HepG2 (cell line): Measurements from ENCODE around the gene DOCK1. TPM values are rescaled to one million over a fixed set of nuclear protein-coding genes. Genes with fewer than 3 reads are reported as not detected.

Experiments
- ATAC-seq: fragments of 200-7000 bp; cut with Tn5 transposase; 3 replicates; pipeline ENCODE4 v1.9.1; 2020; ENCODE audit warnings: mild to moderate bottlenecking, moderate library complexity
- BruUV-seq: library from RNA; stranded (reverse); fragments of 400-500 nt; replicated peaks from 2 replicates; lab custom pipeline; 2021; lab: Mats Ljungman, UMichigan
- CTCF ChIA-PET: fragments of 300-600 bp; formaldehyde crosslinking; extraction: SDS; loops from one replicate; lab custom pipeline; 2021; ENCODE audit warnings: low total read pairs, inconsistent platforms, low intra/inter-chr PET ratio; lab: Yijun Ruan, JAX
- POLR2A ChIA-PET: fragments of 350-600 bp; sonication (Branson Sonifier 250); formaldehyde crosslinking; loops from one replicate; lab custom pipeline; 2020; ENCODE audit warnings: antibody characterized with exemption, inconsistent platforms; lab: Yijun Ruan, JAX
- DNase-seq: peaks from one replicate; pipeline ENCODE4 v3.0.0-alpha.2; 2015; ENCODE audit warnings: low spot score
- FAIRE-seq: peaks from 3 replicates; lab custom pipeline; 2011; peaks lifted over from hg19 to GRCh38; lab: Jason Lieb, UNC
- H2AFZ ChIP-seq: one replicate; pipeline ENCODE4 v1.6.1; 2011; ENCODE audit warnings: low read length, inconsistent platforms
- H3K27ac ChIP-seq: fragments of 300-600 bp; 3 replicates; pipeline ENCODE4 v1.8.0; 2011; ENCODE audit warnings: mixed run types, mild to moderate bottlenecking, mixed read lengths, low read length, inconsistent platforms; ENCODE audit not compliant: insufficient read depth; ENCODE audit errors: extremely low read length
- H3K27me3 ChIP-seq, 2 experiments: fragments of 200-600 bp in 1 of 2; 2 replicates in 1 of 2; 3 replicates in 1 of 2; pipeline versions ENCODE4 v1.6.0 to v1.8.0; 2011; ENCODE audit warnings: low read length in 2 of 2, mild to moderate bottlenecking in 2 of 2, moderate library complexity in 2 of 2, inconsistent platforms in 1 of 2; ENCODE audit not compliant: insufficient read depth in 2 of 2, control insufficient read depth in 1 of 2
- H3K36me3 ChIP-seq, 2 experiments: fragments of 200-600 bp in 1 of 2; replicated peaks in 1 of 2; 2 replicates in 1 of 2; 3 replicates in 1 of 2; pipeline versions ENCODE4 v1.5.1 to v1.8.0; 2011; ENCODE audit warnings: low read length in 2 of 2, inconsistent platforms in 1 of 2; ENCODE audit not compliant: insufficient read depth in 2 of 2, control insufficient read depth in 1 of 2
- H3K4me1 ChIP-seq: 2 replicates; pipeline ENCODE4 v1.5.1; 2012; ENCODE audit warnings: low read length, inconsistent platforms; ENCODE audit not compliant: insufficient read depth
- H3K4me2 ChIP-seq: 2 replicates; pipeline ENCODE4 v1.6.0; 2011; ENCODE audit warnings: low read depth, low read length, inconsistent platforms
- H3K4me3 ChIP-seq, 3 experiments: fragments of 200-600 bp in 1 of 3; sonication (generic), shearing (Covaris generic) in 1 of 3; replicated peaks in 1 of 3; 2 replicates each; pipeline ENCODE4 v1.5.1; 2011 to 2016; ENCODE audit warnings: low read length in 3 of 3, inconsistent platforms in 2 of 3, low read depth in 2 of 3, mild to moderate bottlenecking in 2 of 3, control low read depth in 1 of 3, mixed read lengths in 1 of 3; ENCODE audit not compliant: insufficient read depth in 1 of 3
- H3K79me2 ChIP-seq: one replicate; pipeline ENCODE4 v1.6.1; 2011; ENCODE audit warnings: low read length, inconsistent platforms; ENCODE audit not compliant: insufficient read depth
- H3K9ac ChIP-seq: 2 replicates; pipeline ENCODE4 v1.6.0; 2011; ENCODE audit warnings: mild to moderate bottlenecking, low read depth, low read length, inconsistent platforms; ENCODE audit not compliant: insufficient read depth
- H3K9me3 ChIP-seq: 2 replicates; pipeline ENCODE4 v1.5.1; 2012; ENCODE audit warnings: mild to moderate bottlenecking, low read length
- H4K20me1 ChIP-seq: 2 replicates; pipeline ENCODE4 v1.6.0; 2011; ENCODE audit warnings: inconsistent platforms, mild to moderate bottlenecking, low read length, moderate library complexity; ENCODE audit not compliant: insufficient read depth
- AGO2 ChIP-seq: fragments of 200-400 bp; formaldehyde crosslinking; optimal IDR thresholded peaks from 2 replicates; pipeline ENCODE3; 2017; ENCODE audit warnings: mild to moderate bottlenecking, low read depth, low read length, moderate library complexity
- CREB1 ChIP-seq, 2 experiments: fragments of 450-650 bp in 1 of 2; IDR thresholded peaks; 2 replicates each; pipeline ENCODE4 v1.6.1; 2016 to 2017; ENCODE audit warnings: control low read depth in 1 of 2, mild to moderate bottlenecking in 1 of 2, missing compliant biosample characterization in 1 of 2, missing genetic modification characterization in 1 of 2
- CSRNP2 ChIP-seq: sonication (generic); formaldehyde crosslinking; conservative IDR thresholded peaks from 2 replicates; pipeline ENCODE4 v1.8.0; 2022; ENCODE audit warnings: low read depth, missing genetic modification reagents
- ETS1 ChIP-seq: sonication (generic); formaldehyde crosslinking; IDR thresholded peaks from 2 replicates; pipeline ENCODE4 v1.4.0; 2020; ENCODE audit warnings: missing genetic modification reagents
- GABPA ChIP-seq, 2 experiments: IDR thresholded peaks; 2 replicates each; pipeline ENCODE4 v1.6.1; 2011 to 2016; ENCODE audit warnings: low read depth in 2 of 2, low read length in 1 of 2, missing biosample characterization in 1 of 2, missing genetic modification characterization in 1 of 2
- HDAC6 ChIP-seq: fragments of 200-600 bp; sonication (generic); IDR thresholded peaks from 2 replicates; pipeline ENCODE4 v1.7.0; 2017; ENCODE audit warnings: mild to moderate bottlenecking, antibody characterized with exemption, low read length, low read depth
- HMG20A ChIP-seq: IDR thresholded peaks from 2 replicates; pipeline ENCODE4 v1.6.1; 2016; ENCODE audit warnings: borderline replicate concordance
- HNRNPUL1 ChIP-seq: fragments of 200-400 bp; formaldehyde crosslinking; IDR thresholded peaks from 2 replicates; pipeline ENCODE4 v1.6.1; 2017; ENCODE audit warnings: low read depth, mild to moderate bottlenecking, low read length, moderate library complexity
- HOXA9 ChIP-seq: sonication (generic); formaldehyde crosslinking; IDR thresholded peaks from 2 replicates; pipeline ENCODE4 v1.8.1; 2022; ENCODE audit warnings: missing genetic modification reagents, mild to moderate bottlenecking, moderate library complexity, borderline replicate concordance
- PRMT3 ChIP-seq: sonication (generic); formaldehyde crosslinking; IDR thresholded peaks from 2 replicates; pipeline ENCODE4 v1.8.1; 2022; ENCODE audit warnings: low read depth, mild to moderate bottlenecking, moderate library complexity, missing genetic modification reagents, borderline replicate concordance
- ZBTB44 ChIP-seq: sonication (generic); formaldehyde crosslinking; IDR thresholded peaks from 2 replicates; pipeline ENCODE4 v1.4.0; 2020; ENCODE audit warnings: missing genetic modification reagents
- ZMYM4 ChIP-seq: sonication (generic); formaldehyde crosslinking; IDR thresholded peaks from 2 replicates; pipeline ENCODE4 v1.8.1; 2023; ENCODE audit warnings: mild to moderate bottlenecking, missing genetic modification reagents
- ZNF329 ChIP-seq: sonication (generic); formaldehyde crosslinking; IDR thresholded peaks from 2 replicates; pipeline ENCODE4 v1.9.0; 2021; ENCODE audit warnings: low read depth, mild to moderate bottlenecking, missing genetic modification reagents
- ZNF558 ChIP-seq: sonication (generic); formaldehyde crosslinking; IDR thresholded peaks from 2 replicates; pipeline ENCODE4 v1.9.0; 2022; ENCODE audit warnings: mild to moderate bottlenecking, missing genetic modification reagents, borderline replicate concordance
- ZNF749 ChIP-seq: sonication (generic); formaldehyde crosslinking; IDR thresholded peaks from 2 replicates; pipeline ENCODE4 v1.8.0; 2022; ENCODE audit warnings: mild to moderate bottlenecking, missing genetic modification reagents, moderate library complexity, borderline replicate concordance
- WGBS: methylation state at CpG from one replicate; pipeline ENCODE4 v1.1.6; 2017; ENCODE audit warnings: low lambda C conversion rate; 5-methylcytosine and 5-hydroxymethylcytosine counted together
- in situ Hi-C: cut with HindIII; loops from 2 replicates; pipeline ENCODE4 v1.10.0; 2017; ENCODE audit warnings: low pct_unique_long_range_greater_than_20kb; ENCODE audit not compliant: extremely low pct_ligation_motif_present
- intact Hi-C: fragments of 100-400 bp; cut with micrococcal nuclease; formaldehyde crosslinking; loops from one replicate; pipeline ENCODE4 v1.10.0; 2022; ENCODE audit not compliant: unreplicated experiment
- polyA plus RNA-seq, 8 experiments: library from polyadenylated mRNA; depleted of rRNA in 3 of 8; stranded (reverse) in 7 of 8; unstranded in 1 of 8; fragments of >200 nt; fragmentation: Illumina TruSeq in 4 of 8; extraction: Trizol in 4 of 8; gene quantifications; 2 replicates each; pipeline versions ENCODE4 v1.2.1 to v1.2.3, GENCODE V29; 2011 to 2016; ENCODE audit warnings: low read depth in 4 of 8, missing spikeins in 1 of 8, mixed read lengths in 1 of 8; ENCODE audit not compliant: insufficient read depth in 1 of 8
- total RNA-seq, 5 experiments: library from RNA; depleted of rRNA; stranded (reverse); fragments of >200 nt; fragmentation: Illumina TruSeq; extraction: Trizol; gene quantifications; 2 replicates each; pipeline ENCODE4 v1.2.3, GENCODE V29; 2016; ENCODE audit warnings: low read depth in 1 of 5

Gene DOCK1
- total and polyA plus RNA-seq, 2 of the 13 experiments (the other 11 are each of a cell fraction or from before 2014, with no cell fraction given), result 8.3 to 25.5 TPM

- H3K4me2 ChIP-seq, result no peak overlapping the region
- H2AFZ ChIP-seq, result no peak overlapping the region
- H3K4me1 ChIP-seq, result no peaks in the 10 kb centered on the region
- ATAC-seq, result no peak
- H3K36me3 ChIP-seq, result peaks cover 0 to 22% of the 10 kb centered on the region in 2 experiments; a peak in 4 of 5 replicates
- in situ Hi-C loops (no loop called here), intact Hi-C loops (no loop called here)
- no peaks in the 10 kb centered on the region for H3K27me3 ChIP-seq
- 78% methylated on average over 6 of the region's 6 CpGs for WGBS
- H4K20me1 ChIP-seq, result no peaks in the 10 kb centered on the region
- H3K9me3 ChIP-seq, result no peaks in the 10 kb centered on the region
- no peaks in the 10 kb centered on the region for H3K79me2 ChIP-seq
- no peak for FAIRE-seq
- TF ChIP-seq ZBTB44 (CRISPR knock-in tag), result no peak
- TF ChIP-seq GABPA (IDR thresholded peaks at IDR 0.05; ENCODE audit: low read depth, low read length), result no peak
- no peak for TF ChIP-seq GABPA (CRISPR knock-in tag; IDR thresholded peaks at IDR 0.05; ENCODE audit: low read depth)
- no peak for TF ChIP-seq AGO2
- no peak for TF ChIP-seq PRMT3
- TF ChIP-seq HNRNPUL1, result no peak
- no peak for TF ChIP-seq ZNF558 (CRISPR knock-in tag)
- no peak for TF ChIP-seq ZMYM4 (CRISPR knock-in tag)
- TF ChIP-seq ZNF749, result no peak
- no peak for TF ChIP-seq CSRNP2
- TF ChIP-seq CREB1 (IDR thresholded peaks at IDR 0.05), result no peak
- TF ChIP-seq CREB1 (CRISPR knock-in tag; IDR thresholded peaks at IDR 0.05), result no peak
- TF ChIP-seq ZNF329 (CRISPR knock-in tag), result no peak
- TF ChIP-seq HMG20A (CRISPR knock-in tag), result no peak
- TF ChIP-seq HOXA9 (CRISPR knock-in tag), result no peak
- TF ChIP-seq HDAC6, result no peak
- no peak for TF ChIP-seq ETS1
- BruUV-seq, result no TSS peak
- no peak overlapping the region for H3K4me3 ChIP-seq
- CTCF ChIA-PET, result no interaction called here
- H3K9ac ChIP-seq, result no peak overlapping the region
- H3K27ac ChIP-seq, result no peak overlapping the region
- POLR2A ChIA-PET, result no interaction called here
- no peak for DNase-seq
Observed at GRCh38 chr10:127343821-127344220, 438.6 kb downstream of the DOCK1 start.
